Esophagus muscularis mucosa (tissue), 3 donors: ENCODE measurements around the gene B4GALT4.

Source experiments
- POLR2AphosphoS5 ChIP-seq, 2 donors: sonication (generic); formaldehyde crosslinking; IDR thresholded peaks; one replicate each; pipeline ENCODE4 v1.6.1; 2017; ENCODE audit warnings: antibody characterized with exemption in 2 of 2
- TF ChIP-seq, protein P1 (sequence below), 3 experiments: fragments of 200-600 bp in 2 of 3; fragments of 450-650 bp in 1 of 3; sonication (generic) in 2 of 3; IDR thresholded peaks; one replicate each; pipeline ENCODE4 v1.5.1; 2017 to 2019; ENCODE audit warnings: antibody characterized with exemption in 3 of 3, mild to moderate bottlenecking in 2 of 3, moderate library complexity in 1 of 3

DNA sequence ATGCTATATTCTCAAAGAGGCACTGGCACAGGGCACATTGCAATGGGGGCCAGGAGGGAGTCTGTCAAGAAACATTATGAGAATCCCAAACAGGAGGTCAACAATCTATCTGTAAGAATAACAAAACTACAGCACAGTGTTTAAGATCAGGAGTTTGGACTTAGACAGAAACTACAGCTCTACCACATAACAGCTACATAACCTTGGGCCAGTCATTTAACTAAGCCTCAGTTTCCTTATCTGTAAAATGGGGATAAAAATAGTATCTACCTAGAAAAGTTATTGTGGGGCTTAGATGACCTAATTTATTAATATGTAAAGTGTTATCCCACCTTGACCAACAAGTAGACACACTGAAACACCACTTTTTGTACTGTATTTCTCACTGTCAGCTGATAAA lies 9.9 kb downstream of the B4GALT4 start:
- TF ChIP-seq, protein P1, sequence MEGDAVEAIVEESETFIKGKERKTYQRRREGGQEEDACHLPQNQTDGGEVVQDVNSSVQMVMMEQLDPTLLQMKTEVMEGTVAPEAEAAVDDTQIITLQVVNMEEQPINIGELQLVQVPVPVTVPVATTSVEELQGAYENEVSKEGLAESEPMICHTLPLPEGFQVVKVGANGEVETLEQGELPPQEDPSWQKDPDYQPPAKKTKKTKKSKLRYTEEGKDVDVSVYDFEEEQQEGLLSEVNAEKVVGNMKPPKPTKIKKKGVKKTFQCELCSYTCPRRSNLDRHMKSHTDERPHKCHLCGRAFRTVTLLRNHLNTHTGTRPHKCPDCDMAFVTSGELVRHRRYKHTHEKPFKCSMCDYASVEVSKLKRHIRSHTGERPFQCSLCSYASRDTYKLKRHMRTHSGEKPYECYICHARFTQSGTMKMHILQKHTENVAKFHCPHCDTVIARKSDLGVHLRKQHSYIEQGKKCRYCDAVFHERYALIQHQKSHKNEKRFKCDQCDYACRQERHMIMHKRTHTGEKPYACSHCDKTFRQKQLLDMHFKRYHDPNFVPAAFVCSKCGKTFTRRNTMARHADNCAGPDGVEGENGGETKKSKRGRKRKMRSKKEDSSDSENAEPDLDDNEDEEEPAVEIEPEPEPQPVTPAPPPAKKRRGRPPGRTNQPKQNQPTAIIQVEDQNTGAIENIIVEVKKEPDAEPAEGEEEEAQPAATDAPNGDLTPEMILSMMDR (IDR thresholded peaks at IDR 0.05) = no peak
- TF ChIP-seq POLR2AphosphoS5 (IDR thresholded peaks at IDR 0.05) = no peak
